IPS DF 4.7 (cell line): ENCODE data around the gene FZD2.
"Not testable (repeated sequence)": the region's sequence is repeated elsewhere in the genome, so short reads cannot be mapped to it uniquely, and the experiment has no call there.

Experiments
- DNase-seq: peaks from one replicate; pipeline ENCODE4 v3.0.0-alpha.2; 2013; ENCODE audit warnings: low spot score; ENCODE audit errors: extremely low read depth

The FZD2 gene

GRCh38 chr17:44546671-44547606, 10.3 kb upstream of the FZD2 start:
- DNase-seq, result no peak

DNA sequence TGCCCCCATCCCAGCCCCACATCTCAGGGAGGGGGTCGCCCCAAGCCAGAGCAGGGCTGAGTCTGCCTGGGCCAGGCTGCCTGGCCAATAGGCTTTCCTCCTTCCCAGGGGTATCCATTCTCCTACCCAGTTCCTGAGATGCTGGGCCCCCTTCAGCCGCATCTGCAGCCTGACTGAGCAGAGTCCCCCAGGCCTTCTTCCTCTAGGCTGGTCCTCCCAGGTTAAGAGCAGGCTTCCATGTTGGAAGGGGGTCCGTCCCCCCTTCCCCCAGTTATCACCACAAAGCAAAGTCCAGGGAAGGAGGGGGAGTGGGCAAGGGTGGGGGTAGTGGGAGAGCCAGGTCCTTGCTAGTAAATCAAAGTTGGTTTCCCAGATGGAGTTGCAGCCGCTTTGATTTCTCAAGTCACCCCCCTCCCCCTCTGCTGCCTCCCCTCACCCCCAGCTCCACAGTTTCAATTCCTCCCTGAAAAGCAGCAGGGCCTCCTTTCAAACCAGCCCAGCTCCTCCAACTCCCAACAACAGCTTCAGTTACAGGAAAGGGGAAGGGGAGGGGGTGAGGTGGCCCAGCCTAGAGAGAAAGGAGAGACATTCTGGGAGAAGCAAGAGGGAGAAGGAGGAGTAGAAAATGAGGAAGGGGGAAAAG, 9.5 kb upstream of the FZD2 start:
- DNase-seq, result no peak

GRCh38 chr17:44548376-44549230, 8.7 kb upstream of the FZD2 start:
- no peak for DNase-seq

- no peak for DNase-seq
Measured at GRCh38 chr17:44549686-44550085, 7.6 kb upstream of the FZD2 start.

DNA sequence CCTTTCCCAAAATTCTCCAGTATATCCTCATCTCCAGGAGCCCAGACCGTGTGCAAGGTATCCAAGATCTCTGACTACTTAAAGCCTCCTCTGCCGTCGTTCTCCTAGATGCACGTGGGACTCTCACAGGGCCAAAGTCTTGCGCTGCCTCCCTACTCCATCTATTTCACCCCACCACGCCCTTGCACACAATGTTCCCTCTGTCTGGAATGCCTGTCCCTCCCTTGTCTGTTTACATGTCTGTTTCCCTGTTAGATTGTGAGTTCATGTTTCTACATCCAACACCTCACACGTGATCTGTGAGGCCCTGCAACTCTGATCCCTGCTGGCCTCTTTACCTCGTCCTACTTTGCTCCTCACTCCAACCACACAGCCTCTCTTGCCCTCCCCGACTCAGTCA, 4.9 kb upstream of the FZD2 start:
- DNase-seq, result no peak

- no peak for DNase-seq
Measured at GRCh38 chr17:44555099-44555498, 2.2 kb upstream of the FZD2 start.

DNA sequence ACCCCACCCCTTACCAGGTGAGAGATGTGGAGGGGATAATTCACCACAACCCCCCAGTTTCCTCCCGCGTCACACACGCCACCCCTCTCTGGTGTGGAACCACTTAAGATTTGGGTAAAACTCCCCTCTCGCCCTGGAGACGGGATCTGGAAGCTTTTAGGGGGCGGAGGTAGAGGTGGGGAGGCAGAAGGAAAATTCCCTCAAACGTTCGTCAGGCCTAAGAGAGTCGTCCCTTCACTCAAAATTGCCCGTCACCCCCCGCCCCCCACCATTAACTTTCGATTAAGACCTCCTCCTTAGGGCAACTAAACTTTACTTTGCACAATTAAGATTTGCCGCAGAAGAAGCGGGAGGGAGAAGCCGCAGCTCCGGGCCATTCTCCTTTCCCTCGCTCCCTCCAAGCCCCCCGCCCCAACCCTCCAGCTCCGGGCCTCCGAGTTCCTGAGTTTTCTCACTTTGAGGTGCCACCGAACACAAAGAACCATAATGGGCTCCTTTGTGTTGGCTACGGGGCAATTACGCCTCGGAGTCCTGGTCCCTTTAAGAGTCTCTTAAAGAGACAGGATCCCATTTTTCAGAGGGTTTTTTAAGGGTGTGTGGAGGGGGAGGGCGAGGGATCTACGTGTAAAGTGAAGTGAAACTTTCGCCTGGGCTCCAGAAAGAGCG, 985 bp upstream of the FZD2 start:
- no peak for DNase-seq

DNA sequence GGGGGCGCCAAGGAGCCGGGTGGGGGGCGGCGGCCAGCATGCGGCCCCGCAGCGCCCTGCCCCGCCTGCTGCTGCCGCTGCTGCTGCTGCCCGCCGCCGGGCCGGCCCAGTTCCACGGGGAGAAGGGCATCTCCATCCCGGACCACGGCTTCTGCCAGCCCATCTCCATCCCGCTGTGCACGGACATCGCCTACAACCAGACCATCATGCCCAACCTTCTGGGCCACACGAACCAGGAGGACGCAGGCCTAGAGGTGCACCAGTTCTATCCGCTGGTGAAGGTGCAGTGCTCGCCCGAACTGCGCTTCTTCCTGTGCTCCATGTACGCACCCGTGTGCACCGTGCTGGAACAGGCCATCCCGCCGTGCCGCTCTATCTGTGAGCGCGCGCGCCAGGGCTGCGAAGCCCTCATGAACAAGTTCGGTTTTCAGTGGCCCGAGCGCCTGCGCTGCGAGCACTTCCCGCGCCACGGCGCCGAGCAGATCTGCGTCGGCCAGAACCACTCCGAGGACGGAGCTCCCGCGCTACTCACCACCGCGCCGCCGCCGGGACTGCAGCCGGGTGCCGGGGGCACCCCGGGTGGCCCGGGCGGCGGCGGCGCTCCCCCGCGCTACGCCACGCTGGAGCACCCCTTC, 484 bp downstream of the FZD2 start:
- DNase-seq, result no peak

- no peak for DNase-seq
Measured at GRCh38 chr17:44558334-44558709, 1.0 kb downstream of the FZD2 start.

GRCh38 chr17:44558710-44559633, 1.7 kb downstream of the FZD2 start:
- no peak for DNase-seq

GRCh38 chr17:44559634-44560554, 2.6 kb downstream of the FZD2 start:
- DNase-seq, result no peak

DNA sequence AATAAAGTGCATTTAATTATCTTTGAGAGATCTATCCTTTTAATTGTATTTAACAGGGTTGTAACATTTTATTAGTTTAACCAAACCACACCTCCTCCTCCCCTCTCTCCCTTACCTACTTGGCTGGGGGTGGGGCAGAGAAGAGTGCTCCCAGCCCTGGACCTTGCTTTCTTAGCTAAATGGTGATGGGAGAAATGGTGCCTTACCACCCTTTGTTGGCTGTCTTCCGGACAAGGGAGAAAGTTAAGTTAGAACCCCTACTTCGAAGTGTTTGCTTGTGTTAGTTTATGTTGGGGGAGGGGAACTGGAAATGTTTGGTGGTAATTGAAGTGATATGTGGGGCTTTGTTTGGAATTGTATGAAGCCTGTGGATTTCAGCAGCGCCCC, 3.9 kb downstream of the FZD2 start:
- DNase-seq, result no peak

GRCh38 chr17:44564429-44564828, 7.1 kb downstream of the FZD2 start:
- no peak for DNase-seq

- DNase-seq, result no peak
Measured at GRCh38 chr17:44565866-44566443, 8.7 kb downstream of the FZD2 start.

DNA sequence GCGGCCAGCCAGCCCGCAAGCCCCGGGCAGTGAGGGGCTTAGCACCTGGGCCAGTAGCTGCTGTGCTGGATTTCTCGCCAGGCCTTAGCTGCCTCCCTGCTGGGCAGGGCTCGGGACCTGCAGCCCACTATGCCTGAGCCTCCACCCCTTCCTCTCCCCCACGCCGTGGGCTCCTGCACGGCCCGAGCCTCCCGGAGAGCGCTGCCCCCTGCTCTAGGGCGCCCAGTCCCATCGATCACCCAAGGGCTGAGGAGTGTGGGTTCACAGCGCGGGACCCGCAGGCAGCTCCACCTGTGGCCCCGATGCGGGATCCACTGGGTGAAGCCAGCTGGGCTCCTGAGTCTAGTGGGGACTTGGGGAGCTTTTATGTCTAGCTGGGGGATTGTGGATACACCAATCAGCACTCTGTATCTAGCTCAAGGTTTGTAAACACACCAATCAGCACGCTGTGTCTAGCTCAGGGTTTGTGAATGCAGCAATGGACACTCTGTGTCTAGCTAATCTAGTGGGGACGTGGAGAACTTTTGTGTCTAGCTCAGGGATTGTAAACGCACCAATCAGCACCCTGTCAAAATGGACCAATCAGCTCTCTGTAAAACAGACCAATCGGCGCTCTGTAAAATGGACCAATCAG, 11.1 kb downstream of the FZD2 start:
- not testable (repeated sequence) for DNase-seq

DNA sequence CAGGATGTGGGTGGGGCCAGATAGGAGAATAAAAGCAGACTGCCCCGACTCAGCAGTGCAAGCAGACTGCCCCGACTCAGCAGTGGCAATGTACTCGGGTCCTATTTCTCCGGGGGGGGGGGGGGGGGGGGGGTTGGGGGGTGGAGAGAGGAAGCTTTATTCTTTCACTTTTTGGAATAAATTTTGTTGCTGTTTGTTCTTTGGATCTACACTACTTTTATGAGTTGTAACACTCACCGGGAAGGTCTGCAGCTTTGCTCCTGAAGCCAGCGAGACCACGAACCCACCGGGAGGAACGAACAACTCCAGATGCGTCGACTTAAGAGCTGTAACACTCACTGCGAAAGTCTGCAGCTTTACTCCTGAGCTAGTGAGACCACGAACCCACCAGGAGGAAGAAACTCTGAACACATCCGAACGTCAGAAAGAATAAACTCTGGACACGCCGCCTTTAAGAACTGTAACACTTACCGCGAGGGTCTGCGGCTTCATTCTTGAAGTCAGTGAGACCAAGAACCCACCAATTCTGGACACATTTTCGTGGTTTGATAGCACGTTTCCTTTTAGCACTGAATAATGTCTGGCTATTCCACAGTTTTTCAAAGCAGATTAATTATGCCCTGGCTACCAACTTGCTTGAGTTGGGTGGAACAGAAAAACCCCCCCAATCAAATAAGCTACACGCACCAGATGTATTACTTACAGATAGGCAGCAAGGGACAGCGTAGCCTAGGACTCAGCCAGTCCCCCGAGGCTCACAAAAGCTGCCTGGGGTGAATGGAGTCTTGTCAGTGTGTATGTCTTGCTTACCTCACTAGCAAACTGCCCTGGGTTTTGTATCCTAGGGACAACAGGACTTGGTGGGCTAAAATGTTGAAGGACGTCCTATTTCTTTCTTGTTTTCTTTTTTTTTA, 11.9 kb downstream of the FZD2 start:
- no peak for DNase-seq

DNA sequence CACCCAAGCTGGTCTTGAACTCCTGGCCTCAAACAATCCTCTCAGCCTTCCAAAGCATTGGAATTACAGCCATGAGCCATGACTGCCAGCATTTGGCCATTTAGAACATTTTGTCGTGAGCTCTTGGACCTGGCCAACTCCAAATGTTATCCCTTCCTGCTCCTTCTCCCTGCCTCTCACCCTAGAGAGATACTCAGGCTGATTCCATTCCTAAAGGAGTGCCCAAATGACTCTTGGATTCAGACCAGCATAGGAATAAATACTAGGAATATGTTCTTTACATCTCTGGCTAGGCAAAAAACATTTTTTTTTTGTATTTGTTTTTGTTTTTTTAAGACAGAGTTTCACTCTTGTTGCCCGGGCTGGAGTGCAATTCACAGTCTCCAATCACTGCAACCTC, 15.5 kb downstream of the FZD2 start:
- no peak for DNase-seq
